EL (cell line): ENCODE measurements around the gene NAGPA.
A peak's percentile ranks its signal among the peaks of the same experiment; 100 is the strongest.
"Not testable (repeated sequence)": the region's sequence is repeated elsewhere in the genome, so short reads cannot be mapped to it uniquely, and the experiment has no call there.

Experiments
- DNase-seq: peaks from one replicate; pipeline ENCODE4 v3.0.0-alpha.2; 2016

NAGPA gene

GRCh38 chr16:5059386-5060072, 25.8 kb upstream of the NAGPA start:
- DNase-seq: no peak

GRCh38 chr16:5058476-5058875, 24.7 kb upstream of the NAGPA start:
- peak; percentile 12 for DNase-seq

- DNase-seq: peak; percentile 32
Measured at GRCh38 chr16:5056352-5056751, 22.6 kb upstream of the NAGPA start.

- DNase-seq: no peak
Measured at GRCh38 chr16:5054876-5055865, 21.4 kb upstream of the NAGPA start.

- no peak for DNase-seq
Measured at GRCh38 chr16:5046914-5047313, 13.2 kb upstream of the NAGPA start.

- DNase-seq: no peak
Measured at GRCh38 chr16:5045499-5046115, 11.9 kb upstream of the NAGPA start.

- DNase-seq: not testable (repeated sequence)
Measured at GRCh38 chr16:5044581-5044980, 10.8 kb upstream of the NAGPA start.

GRCh38 chr16:5044011-5044540, 10.3 kb upstream of the NAGPA start:
- no peak for DNase-seq

GRCh38 chr16:5042574-5043171, 8.9 kb upstream of the NAGPA start:
- peak; percentile 37 for DNase-seq

- peak; percentile 59 for DNase-seq
Measured at GRCh38 chr16:5041600-5042133, 7.9 kb upstream of the NAGPA start.

- DNase-seq: no peak
Measured at GRCh38 chr16:5040451-5040850, 6.7 kb upstream of the NAGPA start.

- no peak for DNase-seq
Measured at GRCh38 chr16:5036228-5037156, 2.8 kb upstream of the NAGPA start.

GRCh38 chr16:5035909-5036227, 2.1 kb upstream of the NAGPA start:
- no peak for DNase-seq

- DNase-seq: no peak
Measured at GRCh38 chr16:5034167-5034523, 410 bp upstream of the NAGPA start.

GRCh38 chr16:5032748-5033167, 977 bp downstream of the NAGPA start:
- DNase-seq: no peak

- DNase-seq: no peak
Measured at GRCh38 chr16:5031601-5032000, 2.1 kb downstream of the NAGPA start.

- DNase-seq: no peak
Measured at GRCh38 chr16:5030251-5030870, 3.4 kb downstream of the NAGPA start.

- DNase-seq: no peak
Measured at GRCh38 chr16:5028950-5029475, 4.7 kb downstream of the NAGPA start.

- DNase-seq: no peak
Measured at GRCh38 chr16:5027575-5028235, 6.0 kb downstream of the NAGPA start.

GRCh38 chr16:5027086-5027485, 6.6 kb downstream of the NAGPA start:
- no peak for DNase-seq
